SK-N-SH treated with all-trans-retinoic acid at 6 μM for 48 hours (cell line): ENCODE results near the gene VWA5B2.

ENCODE experiments used
- ATAC-seq: fragments of 200-7000 bp; cut with Tn5 transposase; 3 replicates; pipeline ENCODE4 v1.9.1; 2020; ENCODE audit warnings: mild to moderate bottlenecking, moderate library complexity
- ARNTL ChIP-seq: fragments of 450-650 bp; formaldehyde crosslinking; IDR thresholded peaks from 2 replicates; pipeline ENCODE4 v1.5.0; 2020; ENCODE audit warnings: low read depth, mild to moderate bottlenecking, moderate library complexity, borderline replicate concordance
- BACH2 ChIP-seq: fragments of 250-450 bp; sonication (Bioruptor Pico); IDR thresholded peaks from 2 replicates; pipeline ENCODE4 v1.9.0; 2021; ENCODE audit warnings: mild to moderate bottlenecking, borderline replicate concordance
- CSDC2 ChIP-seq: fragments of 250-450 bp; sonication (Bioruptor Pico); IDR thresholded peaks from 2 replicates; pipeline ENCODE4 v1.5.0; 2020; ENCODE audit warnings: mild to moderate bottlenecking, moderate library complexity
- CSRNP3 ChIP-seq: fragments of 250-450 bp; sonication (Bioruptor Pico); IDR thresholded peaks from 2 replicates; pipeline ENCODE4 v1.5.1; 2021; ENCODE audit warnings: mild to moderate bottlenecking, moderate library complexity
- GLIS3 ChIP-seq: fragments of 250-450 bp; sonication (Bioruptor Pico); IDR thresholded peaks from 2 replicates; pipeline ENCODE4 v1.5.0; 2020; ENCODE audit warnings: mild to moderate bottlenecking, moderate library complexity
- ISL1 ChIP-seq: fragments of 250-450 bp; sonication (Bioruptor Pico); IDR thresholded peaks from 2 replicates; pipeline ENCODE4 v2.1.2; 2022; ENCODE audit warnings: mild to moderate bottlenecking, moderate library complexity
- PATZ1 ChIP-seq: fragments of 250-450 bp; sonication (Bioruptor Pico); IDR thresholded peaks from 2 replicates; pipeline ENCODE4 v1.8.0; 2020; ENCODE audit warnings: mild to moderate bottlenecking, moderate library complexity, borderline replicate concordance
- PPARA ChIP-seq: fragments of 250-450 bp; sonication (Bioruptor Pico); IDR thresholded peaks from 2 replicates; pipeline ENCODE4 v1.5.0; 2020; ENCODE audit warnings: mild to moderate bottlenecking, borderline replicate concordance
- RARB ChIP-seq: fragments of 250-450 bp; sonication (Bioruptor Pico); IDR thresholded peaks from 2 replicates; pipeline ENCODE4 v1.8.0; 2021; ENCODE audit warnings: mild to moderate bottlenecking, moderate library complexity
- TCF4 ChIP-seq: fragments of 250-450 bp; sonication (Bioruptor Pico); IDR thresholded peaks from 2 replicates; pipeline ENCODE4 v1.8.0; 2021; ENCODE audit warnings: mild to moderate bottlenecking, moderate library complexity, borderline replicate concordance
- TOX ChIP-seq: fragments of 250-450 bp; sonication (Bioruptor Pico); IDR thresholded peaks from 2 replicates; pipeline ENCODE4 v1.8.0; 2021; ENCODE audit warnings: mild to moderate bottlenecking, moderate library complexity, borderline replicate concordance
- TSHZ2 ChIP-seq: fragments of 250-450 bp; sonication (Bioruptor Pico); IDR thresholded peaks from 2 replicates; pipeline ENCODE4 v1.5.0; 2020; ENCODE audit warnings: mild to moderate bottlenecking, moderate library complexity
- ZC3H10 ChIP-seq: fragments of 250-450 bp; sonication (Bioruptor Pico); IDR thresholded peaks from 2 replicates; pipeline ENCODE4 v1.5.1; 2021; ENCODE audit warnings: mild to moderate bottlenecking, moderate library complexity
- ZFP3 ChIP-seq: fragments of 250-450 bp; sonication (Bioruptor Pico); IDR thresholded peaks from 2 replicates; pipeline ENCODE4 v1.5.0; 2020; ENCODE audit warnings: mild to moderate bottlenecking, moderate library complexity
- ZFP30 ChIP-seq: fragments of 450-650 bp; formaldehyde crosslinking; IDR thresholded peaks from 2 replicates; pipeline ENCODE4 v1.5.0; 2022; ENCODE audit warnings: mild to moderate bottlenecking, moderate library complexity
- ZNF565 ChIP-seq: fragments of 450-650 bp; formaldehyde crosslinking; conservative IDR thresholded peaks from 2 replicates; pipeline ENCODE4 v1.5.0; 2020; ENCODE audit warnings: low read depth, mild to moderate bottlenecking, moderate library complexity
- ZNF70 ChIP-seq: fragments of 450-650 bp; formaldehyde crosslinking; IDR thresholded peaks from 2 replicates; pipeline ENCODE4 v1.5.0; 2020; ENCODE audit warnings: mild to moderate bottlenecking, moderate library complexity
- ZNF8 ChIP-seq: fragments of 450-650 bp; formaldehyde crosslinking; IDR thresholded peaks from 2 replicates; pipeline ENCODE4 v1.5.0; 2020; ENCODE audit warnings: mild to moderate bottlenecking, moderate library complexity
- TF ChIP-seq, protein P1 (sequence below): fragments of 250-450 bp; sonication (Bioruptor Pico); IDR thresholded peaks from 2 replicates; pipeline ENCODE4 v1.5.1; 2020; ENCODE audit warnings: low read depth, mild to moderate bottlenecking, moderate library complexity
- TF ChIP-seq, protein P2 (sequence below): fragments of 250-450 bp; sonication (Bioruptor Pico); IDR thresholded peaks from 2 replicates; pipeline ENCODE4 v1.8.0; 2021; ENCODE audit warnings: low read depth, mild to moderate bottlenecking, moderate library complexity, borderline replicate concordance

The VWA5B2 gene

GRCh38 chr3:184239221-184239620 is 9.8 kb downstream of the VWA5B2 start:
- ATAC-seq = no peak
- TF ChIP-seq ZNF8 (CRISPR knock-in tag) = no peak
- no peak for TF ChIP-seq ZFP30 (CRISPR knock-in tag)
- no peak for TF ChIP-seq BACH2 (CRISPR knock-in tag)
- TF ChIP-seq TSHZ2 = no peak
- TF ChIP-seq, protein P1, sequence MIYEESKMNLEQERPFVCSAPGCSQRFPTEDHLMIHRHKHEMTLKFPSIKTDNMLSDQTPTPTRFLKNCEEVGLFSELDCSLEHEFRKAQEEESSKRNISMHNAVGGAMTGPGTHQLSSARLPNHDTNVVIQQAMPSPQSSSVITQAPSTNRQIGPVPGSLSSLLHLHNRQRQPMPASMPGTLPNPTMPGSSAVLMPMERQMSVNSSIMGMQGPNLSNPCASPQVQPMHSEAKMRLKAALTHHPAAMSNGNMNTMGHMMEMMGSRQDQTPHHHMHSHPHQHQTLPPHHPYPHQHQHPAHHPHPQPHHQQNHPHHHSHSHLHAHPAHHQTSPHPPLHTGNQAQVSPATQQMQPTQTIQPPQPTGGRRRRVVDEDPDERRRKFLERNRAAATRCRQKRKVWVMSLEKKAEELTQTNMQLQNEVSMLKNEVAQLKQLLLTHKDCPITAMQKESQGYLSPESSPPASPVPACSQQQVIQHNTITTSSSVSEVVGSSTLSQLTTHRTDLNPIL = no peak
- TF ChIP-seq GLIS3 (CRISPR knock-in tag) = no peak
- TF ChIP-seq ZNF70 (CRISPR knock-in tag) = no peak
- TF ChIP-seq ZFP3 (CRISPR knock-in tag) = no peak
- no peak for TF ChIP-seq ISL1 (CRISPR knock-in tag)
- TF ChIP-seq CSDC2 = no peak
- TF ChIP-seq TCF4 = no peak
- TF ChIP-seq, protein P2, sequence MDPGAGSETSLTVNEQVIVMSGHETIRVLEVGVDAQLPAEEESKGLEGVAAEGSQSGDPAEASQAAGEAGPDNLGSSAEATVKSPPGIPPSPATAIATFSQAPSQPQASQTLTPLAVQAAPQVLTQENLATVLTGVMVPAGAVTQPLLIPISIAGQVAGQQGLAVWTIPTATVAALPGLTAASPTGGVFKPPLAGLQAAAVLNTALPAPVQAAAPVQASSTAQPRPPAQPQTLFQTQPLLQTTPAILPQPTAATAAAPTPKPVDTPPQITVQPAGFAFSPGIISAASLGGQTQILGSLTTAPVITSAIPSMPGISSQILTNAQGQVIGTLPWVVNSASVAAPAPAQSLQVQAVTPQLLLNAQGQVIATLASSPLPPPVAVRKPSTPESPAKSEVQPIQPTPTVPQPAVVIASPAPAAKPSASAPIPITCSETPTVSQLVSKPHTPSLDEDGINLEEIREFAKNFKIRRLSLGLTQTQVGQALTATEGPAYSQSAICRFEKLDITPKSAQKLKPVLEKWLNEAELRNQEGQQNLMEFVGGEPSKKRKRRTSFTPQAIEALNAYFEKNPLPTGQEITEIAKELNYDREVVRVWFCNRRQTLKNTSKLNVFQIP (CRISPR knock-in tag) = no peak
- no peak for TF ChIP-seq PATZ1 (CRISPR knock-in tag)
- no peak for TF ChIP-seq TOX (CRISPR knock-in tag)
- no peak for TF ChIP-seq RARB (CRISPR knock-in tag)
- no peak for TF ChIP-seq ARNTL (CRISPR knock-in tag)
- TF ChIP-seq ZNF565 = no peak
- TF ChIP-seq, all 23 proteins: peak for 0

GRCh38 chr3:184239708-184240107 is 10.3 kb downstream of the VWA5B2 start:
- TF ChIP-seq ZNF8 (CRISPR knock-in tag) (no peak), ZNF70 (CRISPR knock-in tag) (no peak), ISL1 (CRISPR knock-in tag) (no peak), ZC3H10 (no peak), PPARA (CRISPR knock-in tag) (no peak), PATZ1 (CRISPR knock-in tag) (no peak), CSRNP3 (CRISPR knock-in tag) (no peak), ZNF565 (no peak), ARNTL (CRISPR knock-in tag) (no peak), BACH2 (CRISPR knock-in tag) (no peak), TCF4 (no peak), TOX (CRISPR knock-in tag) (no peak), CSDC2 (no peak), ZFP3 (CRISPR knock-in tag) (no peak), ZFP30 (CRISPR knock-in tag) (no peak)
- TF ChIP-seq, protein P1 = no peak
- ATAC-seq = no peak
